22Rv1 (cell line): ENCODE data around the gene SURF2.

Experiments
- H3K27ac ChIP-seq: fragments of 450-650 bp; 2 replicates; pipeline ENCODE4 v1.5.1; 2017
- ZFX ChIP-seq: fragments of 450-650 bp; IDR thresholded peaks from 2 replicates; pipeline ENCODE4 v1.6.1; 2017; ENCODE audit warnings: antibody characterized with exemption, borderline replicate concordance
- TF ChIP-seq, protein P1 (sequence below): fragments of 450-650 bp; IDR thresholded peaks from 2 replicates; pipeline ENCODE4 v1.5.1; 2017; ENCODE audit warnings: mild to moderate bottlenecking

Gene SURF2

DNA sequence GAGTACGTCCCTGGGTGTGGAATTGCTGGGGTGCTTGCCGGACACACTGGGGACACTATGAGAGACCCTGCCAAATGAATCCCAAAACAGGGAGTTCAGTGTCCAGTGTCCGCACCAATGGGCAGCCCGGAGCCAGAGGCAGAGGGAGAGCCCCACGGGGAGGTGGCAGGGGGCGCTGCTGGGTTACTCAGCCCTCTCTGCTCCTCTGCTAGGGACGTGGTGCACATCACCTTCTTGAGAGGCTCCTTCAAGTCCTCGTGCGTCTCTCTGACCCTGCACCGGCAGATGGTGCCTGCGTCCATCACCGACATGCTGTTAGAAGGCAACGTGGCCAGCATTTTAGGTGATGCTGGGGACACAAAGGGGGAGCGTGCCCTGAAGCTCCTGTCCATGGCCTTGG is 40.6 kb downstream of the SURF2 start:
- TF ChIP-seq ZFX = no peak
- TF ChIP-seq, protein P1, sequence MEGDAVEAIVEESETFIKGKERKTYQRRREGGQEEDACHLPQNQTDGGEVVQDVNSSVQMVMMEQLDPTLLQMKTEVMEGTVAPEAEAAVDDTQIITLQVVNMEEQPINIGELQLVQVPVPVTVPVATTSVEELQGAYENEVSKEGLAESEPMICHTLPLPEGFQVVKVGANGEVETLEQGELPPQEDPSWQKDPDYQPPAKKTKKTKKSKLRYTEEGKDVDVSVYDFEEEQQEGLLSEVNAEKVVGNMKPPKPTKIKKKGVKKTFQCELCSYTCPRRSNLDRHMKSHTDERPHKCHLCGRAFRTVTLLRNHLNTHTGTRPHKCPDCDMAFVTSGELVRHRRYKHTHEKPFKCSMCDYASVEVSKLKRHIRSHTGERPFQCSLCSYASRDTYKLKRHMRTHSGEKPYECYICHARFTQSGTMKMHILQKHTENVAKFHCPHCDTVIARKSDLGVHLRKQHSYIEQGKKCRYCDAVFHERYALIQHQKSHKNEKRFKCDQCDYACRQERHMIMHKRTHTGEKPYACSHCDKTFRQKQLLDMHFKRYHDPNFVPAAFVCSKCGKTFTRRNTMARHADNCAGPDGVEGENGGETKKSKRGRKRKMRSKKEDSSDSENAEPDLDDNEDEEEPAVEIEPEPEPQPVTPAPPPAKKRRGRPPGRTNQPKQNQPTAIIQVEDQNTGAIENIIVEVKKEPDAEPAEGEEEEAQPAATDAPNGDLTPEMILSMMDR = peak; percentile 33

DNA sequence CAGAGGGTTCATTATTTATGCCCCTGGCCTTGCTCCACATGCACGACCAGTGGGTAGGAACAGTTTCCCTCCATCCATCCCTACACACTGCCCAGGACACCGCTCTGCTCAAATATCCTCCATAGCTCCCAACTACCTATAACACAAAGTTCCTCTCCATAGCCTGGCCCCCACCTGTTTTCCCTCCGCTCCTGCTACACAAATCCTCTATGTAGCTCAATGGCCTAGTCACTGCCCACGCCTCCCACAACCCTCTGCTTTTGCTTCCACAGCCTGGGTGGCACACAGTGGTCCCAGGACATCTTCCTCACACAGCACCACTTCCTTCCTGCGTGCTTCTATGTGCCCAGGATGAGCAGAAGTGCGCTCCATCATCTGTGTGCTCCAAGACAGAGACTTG is 41.0 kb downstream of the SURF2 start:
- TF ChIP-seq, protein P1 = no peak
- TF ChIP-seq ZFX = no peak
- H3K27ac ChIP-seq = no peak overlapping the region

More for the DNA sequence above, 40.6 kb downstream of the SURF2 start:
- no peak overlapping the region for H3K27ac ChIP-seq

DNA sequence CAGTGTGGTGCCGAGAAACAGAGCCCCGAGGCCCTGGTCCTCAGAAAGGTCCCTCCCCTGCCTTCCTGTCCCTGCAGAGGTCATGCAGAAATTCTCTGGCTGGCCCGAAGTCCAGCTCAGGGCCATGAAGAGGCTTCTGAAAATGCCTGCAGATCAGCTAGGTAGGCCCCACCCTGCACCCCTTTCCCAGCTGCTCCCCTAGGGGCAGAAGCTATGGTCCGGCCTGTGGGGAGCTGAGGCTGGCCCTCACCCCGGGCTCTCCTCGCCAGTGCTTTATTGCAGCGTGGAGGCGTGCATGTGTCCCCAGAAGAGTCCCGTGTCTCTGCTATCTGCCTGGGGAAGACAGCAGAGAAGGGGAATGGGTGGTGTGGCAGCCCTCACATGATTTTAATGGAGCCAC is 41.5 kb downstream of the SURF2 start:
- TF ChIP-seq, protein P1 = no peak
- no peak for TF ChIP-seq ZFX
- no peak overlapping the region for H3K27ac ChIP-seq

DNA sequence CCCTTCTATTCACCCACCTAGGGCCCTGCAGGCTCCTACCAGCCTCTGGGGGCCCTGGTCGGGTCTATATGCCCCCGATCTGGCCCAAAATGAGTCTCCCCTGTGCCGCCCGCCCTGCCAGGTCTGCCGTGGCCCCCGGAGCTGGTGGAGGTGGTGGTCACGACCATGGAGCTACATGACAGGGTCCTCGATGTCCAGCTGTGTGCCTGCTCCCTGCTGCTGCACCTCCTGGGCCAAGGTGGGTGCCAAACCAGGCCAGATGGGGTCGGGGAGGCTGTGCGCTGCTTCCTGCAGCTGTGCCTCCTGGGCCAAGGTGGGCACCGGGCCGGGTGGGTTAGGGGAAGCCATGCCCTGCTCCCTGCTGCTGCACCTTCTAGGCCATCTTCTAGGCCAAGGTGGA is 43.9 kb downstream of the SURF2 start:
- no peak overlapping the region for H3K27ac ChIP-seq
- TF ChIP-seq ZFX = no peak
- TF ChIP-seq, protein P1 = no peak

DNA sequence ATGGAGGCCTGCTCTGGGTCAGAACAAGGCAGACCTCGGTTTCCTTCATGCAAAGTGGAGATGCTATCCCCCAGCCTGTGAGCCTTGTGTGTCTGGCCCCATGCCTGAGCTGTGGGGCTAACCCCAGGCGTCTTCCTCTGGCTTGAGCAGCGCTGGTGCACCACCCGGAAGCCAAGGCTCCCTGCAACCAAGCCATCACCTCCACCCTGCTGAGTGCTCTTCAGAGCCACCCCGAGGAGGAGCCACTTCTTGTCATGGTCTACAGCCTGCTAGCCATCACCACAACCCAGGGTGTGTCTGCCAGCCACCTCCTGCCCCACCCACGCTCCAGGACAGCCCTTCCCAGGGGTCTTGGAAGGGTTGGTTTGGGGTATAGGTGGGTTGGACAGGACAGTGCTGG is 45.2 kb downstream of the SURF2 start:
- TF ChIP-seq ZFX = no peak
- TF ChIP-seq, protein P1 = no peak
- no peak overlapping the region for H3K27ac ChIP-seq

DNA sequence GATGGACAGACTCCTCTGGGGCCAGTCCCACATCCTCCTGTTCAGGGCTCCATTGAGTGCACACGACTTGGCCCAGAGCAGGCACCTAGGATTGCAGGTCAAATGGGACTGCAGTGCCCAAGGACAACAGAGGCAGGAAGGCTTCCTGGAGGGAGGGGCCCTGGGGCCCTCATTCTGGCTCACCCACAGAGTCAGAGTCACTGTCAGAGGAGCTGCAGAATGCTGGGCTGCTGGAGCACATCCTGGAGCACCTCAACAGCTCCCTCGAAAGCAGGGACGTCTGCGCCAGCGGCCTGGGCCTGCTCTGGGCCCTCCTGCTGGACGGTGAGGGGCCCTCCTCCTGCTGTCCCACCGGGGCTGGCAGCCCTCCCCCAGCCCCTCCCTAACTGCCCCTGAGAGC is 46.3 kb downstream of the SURF2 start:
- no peak overlapping the region for H3K27ac ChIP-seq
- TF ChIP-seq, protein P1 = no peak
- no peak for TF ChIP-seq ZFX

DNA sequence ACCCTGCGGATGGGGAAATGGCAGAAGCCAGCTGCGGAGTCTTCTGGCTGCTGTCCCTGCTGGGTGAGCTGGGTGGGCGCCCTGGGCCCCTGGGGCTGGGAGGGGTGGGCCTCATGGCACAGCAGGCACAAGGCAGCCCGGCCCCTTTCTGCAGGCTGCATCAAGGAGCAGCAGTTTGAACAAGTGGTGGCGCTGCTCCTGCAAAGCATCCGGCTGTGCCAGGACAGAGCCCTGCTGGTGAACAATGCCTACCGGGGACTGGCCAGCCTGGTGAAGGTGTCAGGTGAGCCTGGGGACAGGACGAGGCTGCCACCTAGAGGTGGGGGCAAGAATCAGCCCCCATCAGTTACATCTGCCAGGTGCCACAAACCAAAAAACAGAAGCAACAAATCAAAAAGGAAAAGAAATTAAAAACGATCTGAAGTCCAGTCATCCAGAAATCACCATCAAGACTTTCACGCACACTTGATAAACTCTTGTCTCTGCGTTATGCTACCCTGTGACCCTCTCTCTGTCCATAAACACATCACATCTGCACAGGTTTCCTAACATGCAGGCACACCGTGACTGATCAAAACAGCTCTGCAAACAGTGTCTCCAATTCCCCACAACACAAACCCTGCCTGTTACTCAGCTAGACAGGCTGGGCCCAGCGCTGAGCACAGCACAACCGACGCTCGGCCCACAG is 47.6 kb downstream of the SURF2 start:
- no peak overlapping the region for H3K27ac ChIP-seq
- TF ChIP-seq ZFX = no peak
- TF ChIP-seq, protein P1 = peak; percentile 84
